Esophagus squamous epithelium (tissue), 5 donors: ENCODE data around the gene SUN3. TPM values are rescaled to one million over a fixed set of nuclear protein-coding genes. Genes with fewer than 3 reads are reported as not detected.
A peak's percentile ranks its signal among the peaks of the same experiment; 100 is the strongest.
"Not testable (repeated sequence)": the region's sequence is repeated elsewhere in the genome, so short reads cannot be mapped to it uniquely, and the experiment has no call there.

ENCODE experiments used
- DNase-seq: peaks from one replicate; lab custom pipeline; 2025; lab: John Stamatoyannopoulos, UW
- H3K27ac ChIP-seq, 4 donors: fragments of 200-600 bp; sonication (generic); one replicate each; pipeline ENCODE4 v1.5.1; 2016 to 2019; ENCODE audit warnings: mild to moderate bottlenecking in 1 of 4
- H3K27me3 ChIP-seq, 4 donors: fragments of 200-600 bp; sonication (generic); 1 replicate in 3 of 4; 2 replicates in 1 of 4; pipeline versions ENCODE4 v1.5.1 to v1.6.0; 2017 to 2021; ENCODE audit warnings: antibody characterized with exemption in 1 of 4
- H3K36me3 ChIP-seq, 3 donors: fragments of 200-600 bp; sonication (generic); one replicate each; pipeline ENCODE4 v1.5.1; 2016 to 2019
- H3K4me1 ChIP-seq, 3 donors: fragments of 200-600 bp; sonication (generic); one replicate each; pipeline ENCODE4 v1.5.1; 2017 to 2019
- H3K4me3 ChIP-seq, 4 donors: fragments of 200-600 bp; sonication (generic); 1 replicate in 3 of 4; 2 replicates in 1 of 4; pipeline ENCODE4 v1.5.1; 2016 to 2019; ENCODE audit warnings: mild to moderate bottlenecking in 2 of 4, moderate library complexity in 1 of 4
- H3K9me3 ChIP-seq, 3 donors: fragments of 200-600 bp; sonication (generic); one replicate each; pipeline ENCODE4 v1.5.1; 2016 to 2019
- POLR2A ChIP-seq, 4 donors: fragments of 450-650 bp; IDR thresholded peaks; one replicate each; pipeline ENCODE4 v1.6.1; 2017; ENCODE audit warnings: antibody characterized with exemption in 4 of 4, mild to moderate bottlenecking in 4 of 4, moderate library complexity in 3 of 4
- WGBS, 2 donors: methylation state at CpG; one replicate each; pipeline ENCODE4 v1.1.5; 2018; 5-methylcytosine and 5-hydroxymethylcytosine counted together
- intact Hi-C: fragments of 100-400 bp; cut with DNase I; formaldehyde crosslinking; loops from one replicate; pipeline ENCODE4 v1.15.0; 2022
- total RNA-seq, 4 donors: library from RNA; depleted of rRNA; stranded (reverse); fragments of >200 nt; gene quantifications; one replicate each; pipeline ENCODE4 v1.1.0, GENCODE V29; 2016
- TF ChIP-seq, protein P1 (sequence below), 6 experiments: fragments of 450-650 bp in 4 of 6; fragments of 200-600 bp in 2 of 6; sonication (generic) in 2 of 6; IDR thresholded peaks; one replicate each; pipeline ENCODE4 v1.5.1; 2016 to 2019; ENCODE audit warnings: antibody characterized with exemption in 6 of 6, mild to moderate bottlenecking in 4 of 6, moderate library complexity in 4 of 6
- donor health status: DM: yes; HTN: yes; CAD: no.

Gene SUN3
- total RNA-seq, 4 donors from 2014 or later = not detected

DNA sequence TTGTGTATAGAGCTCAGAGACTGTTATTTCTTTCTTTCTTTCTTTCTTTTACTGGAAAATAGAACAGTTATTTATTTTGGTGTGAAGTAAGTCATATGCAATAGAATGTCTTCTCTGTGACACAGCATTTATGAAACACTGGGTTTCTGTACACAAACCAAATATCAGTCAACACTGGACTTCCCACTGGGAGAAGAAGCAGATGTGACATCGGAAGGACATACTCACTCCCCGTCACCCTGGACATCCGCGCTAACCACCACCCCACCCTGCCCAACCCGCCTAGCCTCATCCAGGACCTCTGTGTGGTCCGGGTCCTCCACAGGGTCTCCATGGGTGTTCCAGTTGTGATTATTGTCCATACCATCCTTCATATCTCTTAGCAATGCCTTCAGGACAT, 22.0 kb downstream of the SUN3 start:
- Histone ChIP-seq H3K4me3 (no peak overlapping the region), H3K4me1 (no peaks in the 10 kb centered on the region), H3K27ac (no peak overlapping the region), H3K9me3 (no peaks in the 10 kb centered on the region), H3K27me3 (peaks cover 0 to 21% (median 0%) of the 10 kb centered on the region in 4 donors), H3K36me3 (no peaks in the 10 kb centered on the region)
- TF ChIP-seq, protein P1, sequence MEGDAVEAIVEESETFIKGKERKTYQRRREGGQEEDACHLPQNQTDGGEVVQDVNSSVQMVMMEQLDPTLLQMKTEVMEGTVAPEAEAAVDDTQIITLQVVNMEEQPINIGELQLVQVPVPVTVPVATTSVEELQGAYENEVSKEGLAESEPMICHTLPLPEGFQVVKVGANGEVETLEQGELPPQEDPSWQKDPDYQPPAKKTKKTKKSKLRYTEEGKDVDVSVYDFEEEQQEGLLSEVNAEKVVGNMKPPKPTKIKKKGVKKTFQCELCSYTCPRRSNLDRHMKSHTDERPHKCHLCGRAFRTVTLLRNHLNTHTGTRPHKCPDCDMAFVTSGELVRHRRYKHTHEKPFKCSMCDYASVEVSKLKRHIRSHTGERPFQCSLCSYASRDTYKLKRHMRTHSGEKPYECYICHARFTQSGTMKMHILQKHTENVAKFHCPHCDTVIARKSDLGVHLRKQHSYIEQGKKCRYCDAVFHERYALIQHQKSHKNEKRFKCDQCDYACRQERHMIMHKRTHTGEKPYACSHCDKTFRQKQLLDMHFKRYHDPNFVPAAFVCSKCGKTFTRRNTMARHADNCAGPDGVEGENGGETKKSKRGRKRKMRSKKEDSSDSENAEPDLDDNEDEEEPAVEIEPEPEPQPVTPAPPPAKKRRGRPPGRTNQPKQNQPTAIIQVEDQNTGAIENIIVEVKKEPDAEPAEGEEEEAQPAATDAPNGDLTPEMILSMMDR (IDR thresholded peaks at IDR 0.05) = no peak
- TF ChIP-seq POLR2A (IDR thresholded peaks at IDR 0.05) = no peak
- WGBS, 2 donors = 61 to 65% methylated on average over 5 to 6 of the region's 6 CpGs
- intact Hi-C loops = no loop called here
- DNase-seq = no peak

DNA sequence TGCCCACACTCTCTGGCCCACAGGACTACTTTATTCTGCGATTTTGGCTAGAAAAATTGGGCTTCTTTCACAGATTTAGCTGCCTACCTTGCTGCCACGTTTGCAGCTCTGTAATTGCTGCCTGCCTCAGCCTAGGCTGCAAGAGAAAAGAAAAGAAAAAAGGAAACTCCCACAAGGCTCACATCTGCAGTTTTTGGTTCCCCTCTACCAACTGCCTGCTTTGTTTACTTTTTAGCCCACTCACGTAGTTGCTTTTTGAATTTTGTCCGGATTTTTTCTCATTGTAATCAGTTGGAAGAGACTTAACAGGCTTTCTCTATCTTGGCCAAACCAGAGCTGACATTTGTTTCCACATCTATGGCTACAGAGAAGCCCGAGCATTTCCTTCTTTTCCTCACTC, 24.3 kb downstream of the SUN3 start:
- no peaks in the 10 kb centered on the region for H3K36me3 ChIP-seq
- 19 to 42% methylated on average over 5 of the region's 5 CpGs for WGBS, 2 donors
- no peaks in the 10 kb centered on the region for H3K9me3 ChIP-seq
- DNase-seq = no peak
- peaks cover 0 to 21% (median 0%) of the 10 kb centered on the region in 4 donors for H3K27me3 ChIP-seq
- intact Hi-C loops = no loop called here
- H3K4me3 ChIP-seq = no peak overlapping the region
- H3K27ac ChIP-seq = no peak overlapping the region
- TF ChIP-seq, protein P1 (IDR thresholded peaks at IDR 0.05) = no peak
- no peak for TF ChIP-seq POLR2A (IDR thresholded peaks at IDR 0.05)
- H3K4me1 ChIP-seq = no peaks in the 10 kb centered on the region

DNA sequence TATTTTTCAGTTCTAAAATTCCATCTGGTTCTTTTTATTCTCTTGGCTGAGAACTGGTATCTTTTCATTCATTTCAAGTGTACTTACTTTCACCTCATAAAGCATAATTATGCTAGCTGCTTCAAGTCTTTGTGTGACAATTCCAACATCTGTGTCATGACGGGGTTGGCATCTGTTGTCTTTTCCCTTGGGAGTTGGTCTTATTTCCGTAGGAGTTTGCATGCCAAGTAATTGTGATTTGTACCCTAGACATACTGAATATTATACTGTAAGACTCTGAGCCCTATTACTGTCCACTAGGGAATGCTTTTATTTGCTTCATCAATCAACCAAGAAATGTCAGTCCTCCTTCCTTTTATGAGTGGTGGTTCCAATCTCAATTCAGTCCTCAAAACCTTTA, 24.9 kb downstream of the SUN3 start:
- no peak for DNase-seq
- intact Hi-C loops = no loop called here
- Histone ChIP-seq H3K9me3 (no peaks in the 10 kb centered on the region), H3K4me1 (no peaks in the 10 kb centered on the region), H3K36me3 (no peaks in the 10 kb centered on the region), H3K27ac (no peak overlapping the region), H3K4me3 (no peak overlapping the region), H3K27me3 (peaks cover 0 to 21% (median 0%) of the 10 kb centered on the region in 4 donors)
- 38 to 66% methylated on average over 2 of the region's 2 CpGs for WGBS, 2 donors
- TF ChIP-seq, protein P1 (IDR thresholded peaks at IDR 0.05) = no peak
- TF ChIP-seq POLR2A (IDR thresholded peaks at IDR 0.05) = no peak

DNA sequence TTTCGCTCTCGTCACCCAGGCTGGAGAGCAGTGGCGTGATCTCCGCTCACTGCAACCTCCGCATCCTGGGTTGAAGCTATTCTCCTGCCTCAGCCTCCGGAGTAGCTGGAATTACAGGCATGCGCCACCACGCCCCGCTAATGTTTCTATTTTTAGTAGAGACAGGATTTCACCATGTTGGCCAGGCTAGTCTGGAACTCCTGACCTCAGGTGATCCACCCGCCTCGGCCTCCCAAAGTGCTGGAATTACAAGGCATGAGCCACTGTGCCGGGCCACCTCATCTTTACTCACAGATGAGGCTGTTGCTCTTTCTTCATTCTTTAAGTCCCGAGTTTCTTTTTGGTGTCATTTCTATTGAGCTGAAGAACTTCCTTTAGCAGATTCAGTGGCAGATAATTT, 28.7 kb downstream of the SUN3 start:
- 79 to 82% methylated on average over 10 to 13 of the region's 13 CpGs for WGBS, 2 donors
- H3K9me3 ChIP-seq, H3K27ac ChIP-seq, H3K27me3 ChIP-seq, H3K36me3 ChIP-seq, H3K4me3 ChIP-seq, intact Hi-C loops, DNase-seq, H3K4me1 ChIP-seq: not testable (repeated sequence)

DNA sequence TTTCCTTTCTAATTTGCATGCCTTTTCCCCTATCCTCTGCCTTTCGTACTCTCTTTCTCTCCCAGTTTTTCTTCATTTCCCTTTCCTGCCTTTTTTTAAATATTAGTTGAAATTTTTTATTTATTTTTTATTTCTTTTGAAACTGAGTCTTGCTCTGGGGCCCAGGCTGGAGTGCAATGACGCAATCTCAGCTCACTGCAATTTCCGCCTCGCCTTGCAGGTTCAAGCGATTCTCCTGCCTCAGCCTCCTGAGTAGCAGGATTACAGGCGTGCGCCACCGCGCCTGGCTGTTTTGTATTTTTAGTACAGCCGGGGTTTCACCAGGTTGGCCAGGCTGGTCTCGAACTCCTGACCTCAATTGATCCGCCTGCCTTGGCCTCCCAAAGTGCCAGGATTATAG, 29.5 kb downstream of the SUN3 start:
- Histone ChIP-seq H3K36me3 (no peaks in the 10 kb centered on the region), H3K4me3 (no peak overlapping the region), H3K27ac (no peak overlapping the region), H3K9me3 (no peaks in the 10 kb centered on the region), H3K27me3 (peaks cover 0 to 5% (median 0%) of the 10 kb centered on the region in 4 donors), H3K4me1 (no peaks in the 10 kb centered on the region)
- TF ChIP-seq POLR2A (IDR thresholded peaks at IDR 0.05) = no peak
- TF ChIP-seq, protein P1 (IDR thresholded peaks at IDR 0.05) = no peak
- intact Hi-C loops = loop anchor here (10.0 kb wide), 1 partner anchor 105 kb away; no protein-coding TSS in a partner anchor
- 95 to 97% methylated on average over 12 of the region's 12 CpGs for WGBS, 2 donors
- DNase-seq = no peak

DNA sequence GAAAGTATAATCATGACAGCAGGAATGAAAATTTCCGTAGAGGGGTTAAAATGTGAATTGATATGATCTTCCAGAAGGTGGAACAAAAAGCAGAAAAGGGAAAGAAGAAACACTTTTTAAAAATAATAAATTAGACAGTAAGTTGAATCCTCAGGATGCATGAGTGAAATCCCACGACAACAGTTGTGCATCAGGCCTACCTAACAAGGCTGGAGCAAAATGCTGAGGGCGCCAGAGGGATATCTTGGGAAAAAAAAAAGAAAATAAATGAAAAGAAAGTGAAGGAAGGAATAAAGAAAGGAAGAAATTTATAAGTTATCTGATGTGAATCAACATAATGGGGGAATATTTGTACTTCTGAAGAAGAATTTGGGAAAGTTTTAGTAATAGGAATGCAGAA, 36.5 kb downstream of the SUN3 start:
- 72 to 75% methylated on average over 3 of the region's 3 CpGs for WGBS, 2 donors
- H3K4me3 ChIP-seq = peak overlapping the region in 1 of 4 donors; percentile 52
- intact Hi-C loops = loop anchor here (10.0 kb wide), 1 partner anchor 112 kb away; no protein-coding TSS in a partner anchor

More for the DNA sequence above, 36.5 kb downstream of the SUN3 start:
- Histone ChIP-seq H3K9me3 (no peaks in the 10 kb centered on the region), H3K4me1 (peaks cover 0 to 18% (median 0%) of the 10 kb centered on the region in 3 donors), H3K36me3 (no peaks in the 10 kb centered on the region), H3K27ac (peak overlapping the region in 2 of 4 donors; percentile 51 to 52), H3K27me3 (no peaks in the 10 kb centered on the region)
- no peak for TF ChIP-seq POLR2A (IDR thresholded peaks at IDR 0.05)
- TF ChIP-seq, protein P1 (IDR thresholded peaks at IDR 0.05) = no peak
- DNase-seq = no peak
